NCI-H1694 (cell line): ENCODE measurements around the gene SPTY2D1.
"Not testable (repeated sequence)": the region's sequence is repeated elsewhere in the genome, so short reads cannot be mapped to it uniquely, and the experiment has no call there.

Source experiments
- DNase-seq: peaks from one replicate; lab custom pipeline; 2025; lab: John Stamatoyannopoulos, UW

The SPTY2D1 gene, protein sequence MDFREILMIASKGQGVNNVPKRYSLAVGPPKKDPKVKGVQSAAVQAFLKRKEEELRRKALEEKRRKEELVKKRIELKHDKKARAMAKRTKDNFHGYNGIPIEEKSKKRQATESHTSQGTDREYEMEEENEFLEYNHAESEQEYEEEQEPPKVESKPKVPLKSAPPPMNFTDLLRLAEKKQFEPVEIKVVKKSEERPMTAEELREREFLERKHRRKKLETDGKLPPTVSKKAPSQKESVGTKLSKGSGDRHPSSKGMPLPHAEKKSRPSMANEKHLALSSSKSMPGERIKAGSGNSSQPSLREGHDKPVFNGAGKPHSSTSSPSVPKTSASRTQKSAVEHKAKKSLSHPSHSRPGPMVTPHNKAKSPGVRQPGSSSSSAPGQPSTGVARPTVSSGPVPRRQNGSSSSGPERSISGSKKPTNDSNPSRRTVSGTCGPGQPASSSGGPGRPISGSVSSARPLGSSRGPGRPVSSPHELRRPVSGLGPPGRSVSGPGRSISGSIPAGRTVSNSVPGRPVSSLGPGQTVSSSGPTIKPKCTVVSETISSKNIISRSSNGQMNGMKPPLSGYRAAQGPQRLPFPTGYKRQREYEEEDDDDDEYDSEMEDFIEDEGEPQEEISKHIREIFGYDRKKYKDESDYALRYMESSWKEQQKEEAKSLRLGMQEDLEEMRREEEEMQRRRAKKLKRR

GRCh38 chr11:18634140-18635032 lies at the start of gene SPTY2D1:
TSS of gene SPTY2D1 (minus strand) at chr11:18634342. CDS start at chr11:18634257, 85 bp downstream.
- DNase-seq: peak; percentile 96

DNA sequence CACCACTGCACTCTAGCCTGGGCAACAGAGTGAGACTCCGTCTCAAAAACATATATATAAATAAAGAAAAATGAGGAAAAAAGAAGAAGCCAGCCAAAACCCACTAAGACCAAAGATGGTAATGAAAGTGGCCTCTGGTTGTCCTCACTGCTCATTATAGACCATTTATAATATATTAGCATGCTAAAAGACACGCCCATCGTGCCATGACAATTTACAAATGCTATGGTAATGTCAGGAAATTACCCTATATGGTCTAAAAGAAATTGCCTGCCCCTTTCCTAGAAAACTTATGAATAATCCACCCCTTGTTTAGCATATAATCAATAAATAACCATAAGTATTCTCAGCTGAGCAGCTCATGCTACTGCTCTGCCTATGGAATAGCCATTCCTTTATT lies 48.3 kb upstream of the SPTY2D1 start:
- DNase-seq: no peak

GRCh38 chr11:18681949-18682348 lies 47.8 kb upstream of the SPTY2D1 start:
- not testable (repeated sequence) for DNase-seq

GRCh38 chr11:18677560-18677959 lies 43.4 kb upstream of the SPTY2D1 start:
- DNase-seq: no peak

- DNase-seq: no peak
Observed at GRCh38 chr11:18676803-18677202, 42.7 kb upstream of the SPTY2D1 start.

- DNase-seq: not testable (repeated sequence)
Observed at GRCh38 chr11:18672209-18672608, 38.1 kb upstream of the SPTY2D1 start.

- no peak for DNase-seq
Observed at GRCh38 chr11:18671246-18671645, 37.1 kb upstream of the SPTY2D1 start.

- DNase-seq: no peak
Observed at GRCh38 chr11:18669711-18670110, 35.6 kb upstream of the SPTY2D1 start.

- DNase-seq: no peak
Observed at GRCh38 chr11:18669219-18669596, 35.1 kb upstream of the SPTY2D1 start.

DNA sequence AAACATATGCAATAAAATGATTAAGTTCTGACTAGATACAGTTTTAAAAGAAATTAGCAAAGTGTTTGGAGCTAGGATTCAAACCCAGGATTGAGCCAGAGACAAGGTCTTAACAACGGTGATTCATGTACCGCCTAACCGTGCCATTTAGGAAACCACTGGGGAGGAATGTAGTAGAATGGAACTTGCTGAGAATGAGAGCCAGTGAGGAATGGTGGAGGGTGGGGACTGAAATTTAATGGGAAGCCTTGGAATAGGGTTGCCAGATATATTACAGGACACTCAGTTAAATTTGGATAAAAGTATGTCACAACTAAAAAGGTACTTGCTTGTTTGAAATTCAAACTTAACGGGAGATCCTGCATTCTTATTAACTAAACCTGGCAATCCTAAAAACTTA lies 34.0 kb upstream of the SPTY2D1 start:
- no peak for DNase-seq

DNA sequence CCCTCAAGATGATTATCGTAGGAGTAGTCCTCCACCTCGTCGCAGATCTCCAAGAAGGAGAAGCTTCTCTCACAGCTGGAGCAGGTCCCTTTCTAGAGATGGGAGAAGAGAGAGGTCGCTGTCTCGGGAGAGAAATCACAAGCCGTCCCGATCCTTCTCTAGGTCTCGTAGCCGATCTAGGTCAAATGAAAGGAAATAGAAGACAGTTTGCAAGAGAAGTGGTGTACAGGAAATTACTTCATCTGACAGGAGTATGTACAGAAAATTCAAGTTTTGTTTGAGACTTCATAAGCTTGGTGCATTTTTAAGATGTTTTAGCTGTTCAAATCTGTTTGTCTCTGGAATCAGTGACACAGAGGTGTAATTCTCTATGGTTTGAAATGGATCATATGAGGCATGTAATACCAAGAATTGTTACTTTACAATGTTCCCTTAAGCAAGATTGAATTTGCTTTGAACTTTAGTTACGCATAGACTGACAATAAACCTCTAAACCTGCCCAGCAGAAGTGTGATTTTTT lies 31.3 kb upstream of the SPTY2D1 start:
- DNase-seq: not testable (repeated sequence)

- DNase-seq: no peak
Observed at GRCh38 chr11:18657673-18658072, 23.5 kb upstream of the SPTY2D1 start.

GRCh38 chr11:18650859-18651557 lies 16.9 kb upstream of the SPTY2D1 start:
- no peak for DNase-seq

DNA sequence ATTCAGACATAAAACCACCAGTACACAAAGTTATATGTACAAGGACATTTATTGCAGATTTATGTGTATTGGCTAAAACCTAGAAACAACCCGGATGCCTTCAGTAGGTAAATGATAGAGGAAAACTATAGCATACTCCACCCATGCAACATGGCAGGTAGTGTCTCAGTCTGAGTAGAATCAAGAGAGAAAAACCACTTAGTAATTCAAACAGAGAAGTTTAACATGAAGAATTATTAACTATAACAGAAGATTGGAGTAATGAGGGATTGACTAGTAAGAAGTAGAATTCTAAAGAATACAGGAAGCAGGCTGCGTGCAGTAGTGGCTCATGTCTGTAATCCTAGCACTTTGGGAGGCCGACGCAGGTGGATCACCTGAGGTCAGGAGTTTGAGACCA lies 16.2 kb upstream of the SPTY2D1 start:
- no peak for DNase-seq

DNA sequence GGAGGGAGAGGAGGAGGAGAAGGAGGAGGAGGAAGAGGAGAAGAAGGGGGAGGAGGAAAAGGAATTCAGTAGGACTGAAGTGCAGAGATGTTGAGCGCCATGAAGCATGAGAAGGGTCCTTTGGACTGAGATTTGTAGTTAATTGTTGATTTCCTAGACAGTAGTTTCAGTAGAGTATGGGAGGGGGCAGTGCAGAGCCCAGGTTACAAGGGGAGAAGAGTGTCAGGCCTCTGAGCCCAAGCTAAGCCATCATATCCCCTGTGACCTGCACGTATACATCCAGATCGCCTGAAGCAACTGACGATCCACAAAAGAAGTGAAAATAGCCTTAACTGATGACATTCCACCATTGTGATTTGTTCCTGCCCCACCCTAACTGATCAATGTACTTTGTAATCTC lies 8.9 kb upstream of the SPTY2D1 start:
- not testable (repeated sequence) for DNase-seq

DNA sequence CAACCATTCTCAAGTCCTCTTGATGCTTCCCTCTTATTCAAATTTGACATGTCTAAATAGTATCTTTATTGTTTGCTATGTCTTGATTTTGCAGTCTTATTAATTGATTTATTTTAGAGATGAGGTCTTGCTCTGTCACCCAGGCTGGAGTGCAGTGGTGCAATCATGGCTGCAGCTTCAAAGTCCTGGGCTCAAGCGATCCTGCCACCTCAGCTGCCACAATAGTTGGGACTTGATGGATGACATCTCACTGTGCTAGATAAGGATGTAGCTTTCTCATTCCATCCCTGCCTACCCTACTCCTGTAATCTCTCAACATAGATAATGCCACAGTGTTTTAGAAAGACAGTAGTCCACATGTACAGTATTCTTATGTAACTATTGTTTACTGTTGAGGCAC lies 7.5 kb upstream of the SPTY2D1 start:
- DNase-seq: no peak

DNA sequence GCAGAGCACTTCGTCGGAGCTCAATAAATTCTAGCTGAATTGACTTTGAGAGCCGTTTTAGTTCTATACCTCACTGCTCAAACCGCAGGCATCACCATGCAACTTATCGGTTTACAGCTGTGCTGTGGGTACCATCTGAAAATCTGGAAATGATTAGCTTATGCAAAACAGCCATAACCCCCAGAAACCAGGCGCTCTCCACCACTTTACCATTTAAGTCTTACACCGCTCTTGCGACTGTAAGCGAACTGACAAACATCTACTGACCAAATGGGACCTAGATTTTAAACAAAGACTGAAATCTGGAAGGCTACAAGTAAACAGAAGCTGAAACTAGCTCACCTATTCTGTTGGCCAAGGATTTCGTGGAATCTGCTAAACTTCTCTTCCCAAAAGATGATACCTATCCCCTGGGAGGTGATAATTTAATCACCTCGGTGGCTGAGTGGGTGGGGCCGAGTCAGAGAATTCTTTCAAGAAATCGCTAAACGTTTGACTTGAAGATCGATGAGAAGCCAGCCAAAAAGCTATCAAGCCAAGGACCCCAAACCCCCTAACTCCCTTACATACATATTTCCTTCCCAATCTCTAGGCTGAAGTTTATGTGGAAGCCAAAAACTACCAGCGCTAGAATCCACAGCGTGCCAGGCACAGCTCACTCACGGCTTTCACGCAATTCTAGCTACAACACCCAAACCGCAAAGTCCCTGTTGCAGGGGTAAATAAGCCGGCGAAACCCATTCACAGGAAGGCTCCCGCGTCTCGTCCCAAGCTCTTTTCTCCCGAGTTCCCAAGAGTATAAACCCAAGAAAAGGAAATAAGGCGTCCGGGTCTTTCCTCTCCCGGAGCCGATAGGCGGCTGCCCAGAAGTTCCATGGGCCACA lies 644 bp downstream of the SPTY2D1 start:
- DNase-seq: no peak

DNA sequence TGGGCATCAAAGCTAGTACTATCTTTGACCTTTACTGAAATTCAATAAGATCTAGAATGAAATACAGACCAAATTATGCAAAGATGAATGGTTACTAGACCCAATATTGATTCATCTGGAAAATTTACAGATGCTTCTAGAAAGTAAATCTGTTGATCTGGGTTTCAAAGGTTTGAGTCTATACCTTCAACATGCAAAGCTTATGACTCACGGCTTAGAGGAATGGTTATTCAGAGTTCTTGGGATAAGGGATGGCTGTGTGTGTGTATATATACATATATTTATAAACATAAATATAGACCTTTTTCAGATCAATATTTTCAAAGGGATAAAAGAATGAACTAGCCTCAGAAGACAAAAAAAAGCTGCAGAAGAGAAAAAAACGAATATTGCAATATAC lies 1.3 kb downstream of the SPTY2D1 start:
- no peak for DNase-seq

- DNase-seq: no peak
Observed at GRCh38 chr11:18624161-18624560, 10.0 kb downstream of the SPTY2D1 start.

- no peak for DNase-seq
Observed at GRCh38 chr11:18623707-18624106, 10.4 kb downstream of the SPTY2D1 start.
